Keratinocyte (primary cell): ENCODE measurements around the gene GPBP1. TPM values are rescaled to one million over a fixed set of nuclear protein-coding genes. Genes with fewer than 3 reads are reported as not detected.
"Not testable (repeated sequence)": the region's sequence is repeated elsewhere in the genome, so short reads cannot be mapped to it uniquely, and the experiment has no call there.

Experiments used
- DNase-seq: peaks from one replicate; pipeline ENCODE4 v3.0.0-alpha.2; 2011; ENCODE audit warnings: low read depth, missing footprints, low spot score
- FAIRE-seq: peaks from 2 replicates; lab custom pipeline; 2011; peaks lifted over from hg19 to GRCh38; lab: Jason Lieb, UNC
- H2AFZ ChIP-seq: 2 replicates; pipeline ENCODE4 v1.6.0; 2012; ENCODE audit warnings: low read length, control low read depth, inconsistent platforms; ENCODE audit not compliant: control insufficient read depth
- H3K27ac ChIP-seq: 2 replicates; pipeline ENCODE4 v1.5.1; 2011; ENCODE audit warnings: low read length; ENCODE audit not compliant: control insufficient read depth, insufficient read depth
- H3K27me3 ChIP-seq: 3 replicates; pipeline ENCODE4 v1.6.0; 2011; ENCODE audit warnings: low read length; ENCODE audit not compliant: control insufficient read depth, insufficient read depth; ENCODE audit errors: extremely low read depth
- H3K36me3 ChIP-seq, 2 experiments: 2 replicates in 1 of 2; 3 replicates in 1 of 2; pipeline ENCODE4 v1.5.1; 2011; ENCODE audit warnings: low read length in 2 of 2, mild to moderate bottlenecking in 1 of 2; ENCODE audit not compliant: control insufficient read depth in 2 of 2, insufficient read depth in 2 of 2; ENCODE audit errors: extremely low read depth in 1 of 2
- H3K4me1 ChIP-seq: 3 replicates; pipeline ENCODE4 v1.5.1; 2011; ENCODE audit warnings: low read length; ENCODE audit not compliant: control insufficient read depth, insufficient read depth; ENCODE audit errors: extremely low read depth
- H3K4me2 ChIP-seq: 3 replicates; pipeline ENCODE4 v1.6.0; 2011; ENCODE audit warnings: low read depth, low read length; ENCODE audit not compliant: control insufficient read depth, insufficient read depth; ENCODE audit errors: extremely low read depth
- H3K4me3 ChIP-seq, 3 experiments: fragments of 200-600 bp in 1 of 3; sonication (generic) in 1 of 3; 2 replicates in 2 of 3; 3 replicates in 1 of 3; pipeline ENCODE4 v1.5.1; 2011 to 2016; ENCODE audit warnings: low read length in 3 of 3, mild to moderate bottlenecking in 3 of 3, control low read depth in 2 of 3, inconsistent platforms in 1 of 3, low read depth in 1 of 3, mixed read lengths in 1 of 3, mixed run types in 1 of 3, moderate library complexity in 1 of 3; ENCODE audit not compliant: control insufficient read depth in 2 of 3, insufficient read depth in 2 of 3; ENCODE audit errors: extremely low read depth in 1 of 3
- H3K79me2 ChIP-seq: 2 replicates; pipeline ENCODE4 v1.6.0; 2012; ENCODE audit warnings: low read length; ENCODE audit not compliant: control insufficient read depth, insufficient read depth
- H3K9ac ChIP-seq: 3 replicates; pipeline ENCODE4 v1.6.0; 2011; ENCODE audit warnings: low read length; ENCODE audit not compliant: control insufficient read depth, insufficient read depth; ENCODE audit errors: extremely low read depth
- H3K9me1 ChIP-seq: 3 replicates; pipeline ENCODE4 v1.6.0; 2011; ENCODE audit warnings: low read length; ENCODE audit not compliant: control insufficient read depth, insufficient read depth; ENCODE audit errors: extremely low read depth
- H3K9me3 ChIP-seq: 2 replicates; pipeline ENCODE4 v1.5.1; 2012; ENCODE audit warnings: low read depth, low read length; ENCODE audit not compliant: control insufficient read depth
- H4K20me1 ChIP-seq: 3 replicates; pipeline ENCODE4 v1.6.0; 2011; ENCODE audit warnings: low read length; ENCODE audit not compliant: control insufficient read depth, insufficient read depth; ENCODE audit errors: extremely low read depth
- CTCF ChIP-seq, 3 experiments: IDR thresholded peaks in 1 of 3; conservative IDR thresholded peaks in 1 of 3; optimal IDR thresholded peaks in 1 of 3; 2 replicates in 2 of 3; 3 replicates in 1 of 3; pipeline versions ENCODE3 to v1.5.1; 2011; ENCODE audit warnings: low read length in 3 of 3, mild to moderate bottlenecking in 3 of 3, moderate library complexity in 2 of 3, control low read depth in 1 of 3, inconsistent platforms in 1 of 3; ENCODE audit not compliant: insufficient read depth in 2 of 3; ENCODE audit errors: extremely low read depth in 1 of 3
- EZH2 ChIP-seq: IDR thresholded peaks from one replicate; pipeline ENCODE4 v1.6.1; 2012; ENCODE audit warnings: inconsistent platforms, mild to moderate bottlenecking, low read length, moderate library complexity
- dilution Hi-C: fragments of 300-500 bp; cut with MboI; formaldehyde crosslinking; loops from one replicate; pipeline ENCODE4 v1.7.0; 2020; ENCODE audit warnings: low sequenced_read_pairs; ENCODE audit not compliant: extremely low pct_ligation_motif_present
- polyA plus RNA-seq, 5 experiments: library from polyadenylated mRNA; depleted of rRNA in 3 of 5; stranded (reverse) in 3 of 5; stranded (forward) in 1 of 5; unstranded in 1 of 5; fragments of >200 nt; gene quantifications; 1 replicate in 1 of 5; 2 replicates in 3 of 5; 3 replicates in 1 of 5; pipeline versions ENCODE4 v1.2.1 to v1.2.3, GENCODE V29; 2011 to 2012; ENCODE audit warnings: missing spikeins in 2 of 5, low read depth in 1 of 5, low replicate concordance in 1 of 5

Gene GPBP1
- polyA plus RNA-seq, 1 donor (not counting 4 experiments of a cell fraction or from before 2014, with no cell fraction given) = 44.1 TPM

DNA sequence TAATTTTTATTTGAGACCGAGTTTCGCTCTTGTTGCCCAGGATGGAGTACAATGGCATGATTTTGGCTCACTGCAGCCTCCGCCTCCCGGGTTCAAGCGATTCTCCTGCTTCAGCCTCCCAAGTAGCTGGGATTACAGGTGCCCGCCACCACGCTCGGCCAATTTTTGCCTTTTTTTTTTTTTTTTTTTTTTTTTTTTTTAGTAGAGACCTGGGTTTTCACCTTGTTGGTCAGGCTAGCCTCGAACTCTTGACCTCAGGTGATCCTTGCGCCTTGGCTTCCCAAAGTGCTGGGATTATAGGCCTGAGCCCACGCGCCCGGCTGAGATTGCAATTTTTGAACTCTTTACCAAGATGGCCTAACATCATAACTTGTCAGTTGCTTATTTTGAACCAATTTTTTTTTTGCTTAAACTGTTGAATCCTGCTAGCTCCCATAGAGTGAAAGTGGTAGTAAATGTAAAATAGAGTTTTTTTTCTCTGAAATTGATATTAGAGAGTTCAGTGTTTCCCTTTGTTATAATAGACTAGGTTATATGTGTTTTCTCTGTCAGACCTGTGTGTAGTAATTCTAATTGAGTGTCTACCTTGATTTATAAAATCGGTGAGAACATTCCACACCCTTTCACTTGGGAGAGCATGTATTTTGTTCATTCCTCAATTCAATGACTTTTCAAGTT is 3.8 kb downstream of the GPBP1 start:
- H3K4me2 ChIP-seq = peak overlapping the region; percentile 86
- H3K4me1 ChIP-seq = peaks cover 19% of the 10 kb centered on the region
- H3K79me2 ChIP-seq = peaks cover 87% of the 10 kb centered on the region
- H3K27ac ChIP-seq = peak overlapping the region; percentile 92
- peak overlapping the region; percentile 100 for H3K9ac ChIP-seq
- H3K27me3 ChIP-seq = no peaks in the 10 kb centered on the region
- no peak for FAIRE-seq
- peaks cover 0 to 4% of the 10 kb centered on the region in 2 experiments for H3K36me3 ChIP-seq
- no peaks in the 10 kb centered on the region for H3K9me1 ChIP-seq
- peaks cover 18% of the 10 kb centered on the region for H4K20me1 ChIP-seq
- no peak for TF ChIP-seq CTCF (optimal IDR thresholded peaks at IDR 0.05 in 1 of 3, IDR thresholded peaks at IDR 0.05 in 1 of 3, conservative IDR thresholded peaks at IDR 0.05 in 1 of 3; ENCODE audit: extremely low read depth in 1 of 3, insufficient read depth in 2 of 3, low read length in 3 of 3)
- TF ChIP-seq EZH2 = no peak
- peak overlapping the region; percentile 34 to 83 (median 69) for H3K4me3 ChIP-seq
- no peaks in the 10 kb centered on the region for H3K9me3 ChIP-seq
- DNase-seq = no peak
- dilution Hi-C loops = no loop called here
- no peak overlapping the region for H2AFZ ChIP-seq

DNA sequence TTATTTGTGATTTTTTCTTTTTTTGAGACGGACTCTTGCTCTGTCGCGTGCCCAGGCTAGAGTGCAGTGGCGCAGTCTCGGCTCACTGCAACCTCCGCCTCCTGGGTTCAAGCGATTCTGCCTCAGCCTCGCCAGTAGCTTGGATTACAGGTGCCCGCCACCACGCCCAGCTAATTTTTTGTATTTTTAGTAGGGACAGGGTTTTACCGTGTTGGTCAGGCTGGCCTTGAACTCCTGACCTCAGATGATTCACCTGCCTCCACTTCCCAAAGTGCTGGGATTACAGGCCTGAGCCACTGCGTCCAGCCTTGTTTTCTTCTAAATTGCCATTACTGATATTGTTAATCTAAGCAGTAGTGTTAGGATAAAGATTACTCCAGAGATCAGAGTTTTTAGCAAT is 4.4 kb downstream of the GPBP1 start:
- Histone ChIP-seq H3K27ac (peak overlapping the region; percentile 92), H3K4me3 (peak overlapping the region; percentile 34 to 83 (median 69)), H3K9ac (peak overlapping the region; percentile 58), H3K4me2 (peak overlapping the region; percentile 86), H3K79me2 (peaks cover 93% of the 10 kb centered on the region), H4K20me1 (peaks cover 18% of the 10 kb centered on the region), H3K4me1 (peaks cover 19% of the 10 kb centered on the region)
- H2AFZ ChIP-seq, dilution Hi-C loops, H3K36me3 ChIP-seq, FAIRE-seq, H3K9me1 ChIP-seq, H3K27me3 ChIP-seq, H3K9me3 ChIP-seq, DNase-seq: not testable (repeated sequence)
